H7 (cell line): ENCODE results near the gene TUBA4A. TPM values are rescaled to one million over a fixed set of nuclear protein-coding genes. Genes with fewer than 3 reads are reported as not detected.

Source experiments
- total RNA-seq: library from RNA; depleted of rRNA; stranded (reverse); fragments of >200 nt; shearing (Covaris generic); gene quantifications from 2 replicates; pipeline ENCODE4 v1.2.3, GENCODE V29; 2014; rRNA removed

The TUBA4A gene
- total RNA-seq, 1 experiment from 2014 or later: 20.3 TPM

Other genes starting within 250 kb of the TUBA4A start
- 0.11 TPM in 1 of 2 replicates, not detected in the other for gene CFAP65, start 212.4 kb downstream of the TUBA4A start, total RNA-seq
- gene IHH, start 193.0 kb downstream of the TUBA4A start, total RNA-seq: 1.1 TPM in 2 replicates
- 22.0 and 22.7 TPM in 2 replicates for gene NHEJ1, start 93.1 kb downstream of the TUBA4A start, total RNA-seq
- not detected in 2 replicates for gene SLC23A3, start 83.9 kb downstream of the TUBA4A start, total RNA-seq
- gene CNPPD1, start 77.0 kb downstream of the TUBA4A start, total RNA-seq: 27.7 and 33.2 TPM in 2 replicates
- 60.2 and 64.5 TPM in 2 replicates for gene RETREG2, start 75.6 kb downstream of the TUBA4A start, total RNA-seq
- 25.3 and 29.9 TPM in 2 replicates for gene ZFAND2B, start 47.1 kb downstream of the TUBA4A start, total RNA-seq
- 50.4 and 74.8 TPM in 2 replicates for gene ABCB6, start 35.0 kb downstream of the TUBA4A start, total RNA-seq
- gene ATG9A, start 24.3 kb downstream of the TUBA4A start, total RNA-seq: 32.5 and 38.6 TPM in 2 replicates
- gene ANKZF1, start 24.1 kb downstream of the TUBA4A start, total RNA-seq: 56.9 and 63.4 TPM in 2 replicates
- gene GLB1L, start 8.5 kb downstream of the TUBA4A start, total RNA-seq: 4.9 and 6.6 TPM in 2 replicates
- gene STK16, start 8.4 kb downstream of the TUBA4A start, total RNA-seq: 26.2 and 38.6 TPM in 2 replicates
- 0.28 TPM in 1 of 2 replicates, not detected in the other for gene TUBA4B, start 675 bp downstream of the TUBA4A start, total RNA-seq
- gene DNAJB2, start 25.4 kb upstream of the TUBA4A start, total RNA-seq: 29.1 and 38.6 TPM in 2 replicates
- gene PTPRN, start 55.5 kb upstream of the TUBA4A start, total RNA-seq: 0.73 and 2.0 TPM in 2 replicates
- gene RESP18, start 78.8 kb upstream of the TUBA4A start, total RNA-seq: not detected in 2 replicates
- 44.8 and 55.5 TPM in 2 replicates for gene DNPEP, start 134.0 kb upstream of the TUBA4A start, total RNA-seq
- gene DES, start 164.5 kb upstream of the TUBA4A start, total RNA-seq: 14.7 and 18.8 TPM in 2 replicates
- gene SPEG, start 180.9 kb upstream of the TUBA4A start, total RNA-seq: 25.3 and 27.4 TPM in 2 replicates
- 53.4 and 71.7 TPM in 2 replicates for gene GMPPA, start 245.0 kb upstream of the TUBA4A start, total RNA-seq